ENCODE measurements around the gene CNKSR1.

- peak in 1 of 2 experiments; percentile 38; a peak in 2 of 3 replicates for TF ChIP-seq POLR2A (IDR thresholded peaks at IDR 0.05; ENCODE audit: control extremely low read depth in 1 of 2, low read depth in 2 of 2, low read length in 2 of 2)
- TF ChIP-seq EZH2 (IDR thresholded peaks at IDR 0.05; ENCODE audit: low read depth, low read length, severe bottlenecking): no peak
- no peak; a peak in 1 of 4 replicates for TF ChIP-seq CTCF (IDR thresholded peaks at IDR 0.05; ENCODE audit: control extremely low read depth in 1 of 3, insufficient read depth in 1 of 3, low read depth in 1 of 3, low read length in 3 of 3)
- no peak for TF ChIP-seq JUN (IDR thresholded peaks at IDR 0.05; ENCODE audit: low read depth, low read length)
- TF ChIP-seq SRF (IDR thresholded peaks at IDR 0.05; ENCODE audit: low read depth, low read length): no peak
- TF ChIP-seq POLR2AphosphoS5 (IDR thresholded peaks at IDR 0.05; ENCODE audit: low read depth, low read length): no peak
These were observed 47.9 kb downstream of the CNKSR1 start for GRCh38 chr1:26225033-26225831.
